Ramos (cell line): ENCODE measurements around the gene PLXNA4.

Experiments
- in situ Hi-C: fragments of 300-500 bp; cut with MboI; formaldehyde crosslinking; loops from one replicate; pipeline ENCODE4 v1.14.3; 2022; ENCODE audit warnings: low sequenced_read_pairs; ENCODE audit not compliant: unreplicated experiment

The PLXNA4 gene

DNA sequence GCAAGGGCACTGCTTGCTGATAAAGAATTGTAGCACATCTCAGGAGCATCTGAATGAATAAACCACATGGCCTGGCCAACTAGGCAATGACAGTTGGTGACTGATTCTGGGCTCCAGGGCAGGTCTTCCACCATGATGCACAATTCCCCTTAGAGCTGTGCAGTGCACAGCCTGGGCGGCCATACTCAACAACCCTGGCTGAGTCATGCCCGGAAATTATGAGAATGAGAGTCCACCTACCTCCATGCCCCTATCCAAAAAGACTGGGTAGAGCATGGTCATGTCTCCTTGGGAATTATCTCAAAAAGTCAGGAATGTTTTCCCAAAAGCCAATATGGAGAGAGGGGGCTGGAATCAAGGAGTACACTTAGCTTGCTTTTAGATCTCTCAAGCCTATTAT, 425.6 kb downstream of the PLXNA4 start:
- in situ Hi-C loops, result no loop called here

- in situ Hi-C loops, result no loop called here
Observed at GRCh38 chr7:132149436-132150304, 426.6 kb downstream of the PLXNA4 start.

DNA sequence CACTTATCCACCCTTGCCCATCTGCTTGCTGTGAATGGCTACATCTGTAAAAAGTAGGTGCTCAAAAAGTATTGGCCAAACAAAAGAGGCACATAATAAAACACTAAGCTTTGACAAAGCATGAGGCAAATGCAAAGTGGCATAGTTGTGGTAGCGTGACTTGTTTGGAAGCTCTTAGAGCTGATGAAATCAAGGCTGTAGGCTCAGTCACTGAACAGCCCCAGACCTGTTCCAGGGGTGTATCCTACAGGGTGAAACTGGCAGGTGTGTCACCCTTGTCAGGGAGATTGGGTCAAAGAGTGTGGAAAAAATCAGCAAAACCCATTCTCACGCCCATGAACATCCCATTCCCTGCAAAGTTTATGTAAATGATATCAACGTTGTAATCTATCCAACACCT, 427.4 kb downstream of the PLXNA4 start:
- in situ Hi-C loops, result no loop called here

DNA sequence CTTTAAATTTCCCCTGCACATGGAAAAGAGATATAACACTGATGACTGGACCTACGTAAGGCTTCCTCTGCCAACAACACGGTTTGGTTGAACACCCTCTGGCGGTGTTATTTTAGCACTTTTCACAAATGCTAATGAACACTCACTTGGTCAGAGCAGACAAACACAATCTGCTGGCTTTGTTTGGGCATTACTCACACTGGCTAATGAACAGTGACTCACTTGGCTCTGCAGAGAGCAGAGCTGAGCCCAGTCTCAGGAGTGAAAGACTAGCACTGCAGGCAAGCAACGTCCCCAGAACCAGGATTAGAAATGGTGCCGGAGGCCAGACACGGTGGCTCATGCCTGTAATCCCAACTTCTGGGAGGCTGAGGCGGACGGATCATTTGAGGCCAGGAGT, 430.8 kb downstream of the PLXNA4 start:
- in situ Hi-C loops, result no loop called here

- in situ Hi-C loops, result no loop called here
Observed at GRCh38 chr7:132145063-132145462, 431.2 kb downstream of the PLXNA4 start.

DNA sequence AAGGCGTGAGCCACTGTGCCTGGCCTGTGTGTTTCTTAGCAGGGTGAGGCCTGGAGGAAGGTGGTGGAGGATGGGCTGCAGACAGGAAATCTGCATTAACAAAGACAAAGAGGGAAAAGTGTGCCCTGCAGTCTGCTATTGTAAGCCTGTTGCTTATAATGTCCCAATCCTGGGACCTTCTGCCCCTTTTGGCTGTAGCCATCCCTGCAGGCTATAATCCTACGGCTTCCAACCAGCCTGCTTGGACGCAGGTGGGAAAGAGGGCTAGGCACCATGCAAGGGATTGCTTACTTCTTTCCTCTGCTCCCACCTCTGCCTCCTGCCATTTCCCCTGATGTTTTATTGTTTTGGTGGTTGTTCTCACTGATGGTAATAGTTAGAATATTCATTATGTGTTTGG, 434.3 kb downstream of the PLXNA4 start:
- in situ Hi-C loops, result no loop called here

- in situ Hi-C loops, result no loop called here
Observed at GRCh38 chr7:132141109-132141508, 435.2 kb downstream of the PLXNA4 start.

DNA sequence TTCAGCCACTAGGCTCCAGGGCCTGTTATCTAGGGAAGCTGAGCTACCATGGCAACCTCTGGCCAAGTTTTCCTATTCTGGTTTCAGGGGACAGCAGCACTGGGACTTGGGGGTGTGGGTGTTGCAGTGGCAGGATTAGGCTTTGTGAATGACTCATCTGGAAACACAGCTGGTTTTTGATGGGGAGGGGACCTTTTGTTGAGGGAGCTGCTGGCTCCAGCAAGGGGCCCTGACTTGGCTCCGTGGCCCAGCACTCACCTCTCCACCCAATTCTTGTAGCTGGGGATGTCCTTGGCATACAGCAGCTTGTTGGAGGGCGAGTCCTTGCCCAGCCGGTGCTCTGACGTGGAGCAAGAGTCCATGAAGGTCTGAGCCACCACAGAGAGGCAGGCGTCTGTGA, 435.9 kb downstream of the PLXNA4 start:
- in situ Hi-C loops, result no loop called here

DNA sequence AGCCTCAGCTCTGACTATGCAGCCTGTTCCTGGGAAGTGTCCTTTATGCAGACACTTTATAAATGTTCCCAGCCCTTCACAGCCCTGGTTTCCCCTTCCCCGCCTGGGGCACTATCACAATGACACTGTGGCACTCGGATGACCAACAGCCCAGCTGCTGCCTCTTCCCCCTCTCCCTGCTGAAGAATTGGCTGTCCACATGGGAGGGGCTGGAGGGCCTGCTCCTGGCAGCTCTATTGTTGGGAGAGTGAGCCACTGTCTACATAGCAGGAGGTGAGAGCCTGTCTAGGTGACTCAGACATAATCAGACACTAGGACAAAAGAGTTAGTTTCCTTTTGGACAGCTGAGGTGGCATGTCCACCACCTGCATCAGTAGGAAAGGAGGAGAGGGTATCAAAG, 437.5 kb downstream of the PLXNA4 start:
- in situ Hi-C loops, result no loop called here

DNA sequence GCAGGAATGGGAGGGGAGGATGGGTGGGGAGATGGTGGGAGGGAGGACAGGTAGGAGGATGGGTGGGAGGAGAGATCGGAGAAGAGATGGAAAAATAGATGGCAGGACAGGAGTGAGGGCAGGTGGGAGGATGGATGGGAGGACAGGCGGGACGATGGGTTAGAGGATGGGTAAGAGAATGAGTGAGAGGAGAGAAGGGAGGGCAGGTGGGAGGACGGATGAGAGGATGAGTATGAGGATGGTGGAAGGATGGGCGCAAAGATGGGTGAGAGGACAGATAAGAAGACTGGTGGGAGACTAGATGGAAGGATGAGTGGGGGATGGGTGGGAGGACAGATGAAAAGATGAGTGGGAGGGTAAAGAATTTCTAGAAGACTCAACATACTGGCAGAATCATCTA, 438.6 kb downstream of the PLXNA4 start:
- in situ Hi-C loops, result no loop called here

DNA sequence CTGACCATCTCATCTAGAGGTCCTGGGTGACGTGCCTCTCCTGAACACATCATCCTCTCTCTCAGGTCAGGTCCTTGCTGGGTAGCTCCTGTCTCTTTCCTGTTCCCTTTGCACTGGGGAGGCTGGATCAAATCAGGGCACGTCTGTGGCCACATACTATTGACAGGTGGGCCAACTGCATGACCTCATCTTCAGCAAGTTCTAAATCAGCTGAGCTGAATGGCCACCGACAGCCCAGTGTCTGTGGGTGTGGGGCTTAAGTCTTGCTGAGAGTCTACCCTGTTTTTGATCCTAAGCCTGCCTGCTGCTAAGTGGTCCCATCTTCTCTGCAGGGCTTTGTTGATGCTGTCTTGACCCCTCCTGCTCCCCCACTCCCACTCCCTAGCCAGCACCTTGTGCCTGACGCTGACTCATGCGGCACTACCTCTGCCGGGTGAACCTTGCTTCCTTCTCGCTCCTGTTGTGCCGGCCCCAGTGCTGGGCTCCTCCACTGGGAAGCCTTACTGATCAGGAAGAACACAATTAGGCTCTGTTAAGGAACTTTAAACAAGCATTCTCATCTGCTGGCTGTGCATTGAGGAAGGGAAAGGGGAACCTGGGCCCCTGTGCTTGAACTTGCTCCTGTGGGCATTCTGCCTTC, 440.4 kb downstream of the PLXNA4 start:
- in situ Hi-C loops, result no loop called here

GRCh38 chr7:132134814-132135445, 441.3 kb downstream of the PLXNA4 start:
- in situ Hi-C loops, result no loop called here

DNA sequence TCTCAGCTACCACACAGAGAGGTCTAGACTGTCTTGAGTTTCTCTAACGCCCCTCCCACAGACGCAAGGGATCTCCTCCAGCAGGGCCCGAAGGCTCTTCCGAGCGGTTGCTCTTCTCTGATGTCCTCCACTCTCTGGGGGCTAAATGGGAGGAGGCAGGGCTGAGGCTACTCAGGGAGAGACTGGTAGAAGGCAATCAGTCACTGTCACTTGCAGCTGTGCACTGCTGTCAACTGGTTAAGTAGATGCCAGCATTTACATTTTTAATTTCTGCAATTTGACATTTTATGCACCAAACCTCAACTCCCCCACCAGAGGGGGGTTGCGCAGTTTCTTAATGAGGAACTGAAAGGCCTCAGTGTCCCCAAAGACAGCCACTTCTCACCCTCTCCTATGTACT, 442.8 kb downstream of the PLXNA4 start:
- in situ Hi-C loops, result no loop called here

DNA sequence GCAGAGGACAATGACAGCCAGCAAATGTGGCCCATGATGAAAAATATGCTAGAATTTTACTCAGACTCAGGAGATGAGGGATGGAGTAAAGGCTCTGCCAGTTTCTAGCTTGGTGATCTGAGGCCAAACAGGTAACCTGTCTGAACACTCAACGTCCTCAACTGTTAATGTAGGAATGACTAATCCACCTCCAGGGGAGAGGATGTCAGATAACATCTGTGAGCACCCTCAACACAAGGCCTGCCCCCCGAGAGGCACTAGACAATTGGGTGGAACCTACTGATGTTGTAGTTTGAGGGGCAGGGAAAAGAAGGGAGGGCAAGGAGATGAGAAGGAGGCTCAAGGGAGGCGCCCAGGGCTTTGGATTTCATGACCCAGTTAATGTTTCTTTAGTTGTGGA, 445.1 kb downstream of the PLXNA4 start:
- in situ Hi-C loops, result no loop called here

GRCh38 chr7:132130497-132130896, 445.8 kb downstream of the PLXNA4 start:
- in situ Hi-C loops, result no loop called here

- in situ Hi-C loops, result no loop called here
Observed at GRCh38 chr7:132125872-132126595, 450.2 kb downstream of the PLXNA4 start.

DNA sequence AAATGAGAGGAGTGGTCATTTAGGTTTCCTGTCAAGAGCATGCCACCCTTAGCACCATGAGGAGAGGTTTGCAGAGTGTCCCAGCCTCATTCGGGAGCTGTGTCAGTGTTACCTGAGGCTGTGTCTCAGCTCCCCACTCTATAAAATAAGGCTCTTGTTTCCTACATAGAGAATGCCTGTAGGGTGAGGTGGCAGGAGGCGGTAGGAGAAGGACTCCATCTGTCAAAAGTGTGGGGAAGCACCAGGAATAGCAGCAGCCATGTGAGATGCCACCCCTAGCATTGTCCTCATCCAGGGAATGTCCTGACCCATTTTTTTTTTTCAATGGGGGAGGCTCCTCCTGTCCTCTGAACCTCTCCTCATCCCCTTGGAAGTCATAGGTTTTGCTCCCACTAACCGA, 451.2 kb downstream of the PLXNA4 start:
- in situ Hi-C loops, result no loop called here

- in situ Hi-C loops, result no loop called here
Observed at GRCh38 chr7:132124575-132124974, 451.7 kb downstream of the PLXNA4 start.

DNA sequence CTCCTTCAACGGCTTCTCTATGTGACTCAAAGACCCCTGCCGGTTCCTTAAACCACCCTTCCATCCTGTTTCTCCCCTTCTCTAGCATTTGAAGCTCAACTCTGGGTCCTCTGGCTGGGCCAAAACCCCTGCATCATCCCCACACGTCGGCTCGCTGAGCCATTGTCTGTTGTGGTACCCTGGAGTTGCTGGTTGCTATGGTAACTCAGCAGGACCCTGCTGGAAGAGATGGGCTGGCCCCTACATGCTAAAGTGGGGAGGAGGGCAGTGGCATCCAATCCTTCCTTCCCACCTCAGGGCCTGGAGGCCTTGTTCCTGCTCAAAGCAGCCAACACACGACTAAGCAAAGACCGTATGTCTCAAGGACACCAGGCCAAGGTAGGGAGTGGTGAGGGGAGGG, 452.5 kb downstream of the PLXNA4 start:
- in situ Hi-C loops, result no loop called here

GRCh38 chr7:132122901-132123300, 453.4 kb downstream of the PLXNA4 start:
- in situ Hi-C loops, result no loop called here

DNA sequence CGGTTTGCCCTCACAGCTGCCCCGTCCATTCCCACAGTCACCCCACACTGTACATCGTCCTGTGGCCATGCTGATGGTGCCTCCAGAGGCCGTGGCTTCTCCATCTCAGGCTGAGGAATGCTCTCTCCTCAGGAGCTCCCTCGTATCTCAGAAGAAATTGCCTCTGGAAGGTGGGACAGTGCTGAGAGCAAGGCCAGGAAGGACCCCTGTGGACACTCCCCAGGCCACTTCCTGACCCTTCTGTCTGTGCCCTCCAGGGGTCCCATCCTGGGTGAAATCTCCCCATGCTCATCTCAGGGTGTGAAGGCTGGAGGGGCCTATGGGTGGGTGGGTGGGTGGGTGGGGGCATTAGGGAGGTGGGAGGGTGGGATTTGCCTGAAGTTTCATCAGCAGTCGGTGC, 454.3 kb downstream of the PLXNA4 start:
- in situ Hi-C loops, result no loop called here
